BLaER1 treated with 17β-estradiol and CSF1 and Interleukin-3, amounts not matched to agents 10 nM and 100 nM (cell line): Measurements from ENCODE around the gene FZD10.

ENCODE experiments used
- H3K27ac ChIP-seq, 11 experiments: shearing (Covaris generic); formaldehyde crosslinking; 2 replicates each; pipeline ENCODE4 v1.8.1; 2022
- H3K27me3 ChIP-seq, 11 experiments: shearing (Covaris generic); formaldehyde crosslinking; 2 replicates each; pipeline ENCODE4 v1.8.1; 2022
- H3K36me3 ChIP-seq, 11 experiments: shearing (Covaris generic); formaldehyde crosslinking; 2 replicates each; pipeline ENCODE4 v1.8.1; 2022
- H3K4me1 ChIP-seq, 10 experiments: shearing (Covaris generic); formaldehyde crosslinking; 2 replicates each; pipeline ENCODE4 v1.8.1; 2022
- H3K4me2 ChIP-seq, 11 experiments: shearing (Covaris generic); formaldehyde crosslinking; 2 replicates each; pipeline ENCODE4 v1.8.1; 2022
- H3K4me3 ChIP-seq, 10 experiments: shearing (Covaris generic); formaldehyde crosslinking; 2 replicates each; pipeline ENCODE4 v1.8.1; 2022
- H3K9ac ChIP-seq, 11 experiments: shearing (Covaris generic); formaldehyde crosslinking; 2 replicates each; pipeline ENCODE4 v1.8.1; 2022
- H3K9me3 ChIP-seq, 11 experiments: shearing (Covaris generic); formaldehyde crosslinking; replicated peaks in 1 of 11; 2 replicates each; pipeline ENCODE4 v1.8.1; 2022
- H4K20me1 ChIP-seq, 11 experiments: shearing (Covaris generic); formaldehyde crosslinking; 2 replicates each; pipeline ENCODE4 v1.8.1; 2022
- Cebpa-rat ChIP-seq, 11 experiments: shearing (Covaris generic); IDR thresholded peaks; 2 replicates each; pipeline ENCODE4 v1.8.1; 2022

Gene FZD10

DNA sequence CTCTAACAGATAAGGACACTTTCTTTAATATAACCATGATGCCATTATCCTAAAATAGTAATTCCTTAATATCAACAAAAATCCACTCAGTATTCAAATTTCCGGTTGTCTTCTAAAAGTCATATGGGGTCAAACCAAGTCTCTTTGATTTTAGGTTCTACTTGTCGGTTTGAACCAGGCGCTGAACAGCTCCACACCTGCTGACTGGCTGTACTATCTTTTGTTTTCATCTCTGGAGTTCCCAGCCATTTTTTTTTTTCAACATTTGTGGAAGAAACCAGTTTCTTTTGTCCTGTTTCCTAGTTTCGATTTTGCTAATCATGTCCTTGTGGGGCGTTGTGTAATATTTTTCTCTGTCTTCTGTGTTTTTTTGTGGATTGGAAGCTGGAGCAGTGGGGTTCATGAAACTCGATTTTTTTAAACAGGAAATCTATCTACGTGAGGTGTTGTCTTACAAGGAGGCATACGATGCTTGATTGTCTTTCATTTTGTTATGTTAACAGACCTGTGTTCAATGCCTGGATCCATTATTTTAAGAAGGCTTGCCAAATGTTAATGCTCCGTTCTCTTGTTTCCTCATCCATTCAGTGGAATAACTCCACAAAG, 50.2 kb downstream of the FZD10 start:
- no peaks in the 10 kb centered on the region for H3K36me3 ChIP-seq
- no peak overlapping the region for H3K9ac ChIP-seq
- H3K4me1 ChIP-seq, result no peaks in the 10 kb centered on the region
- peaks cover 0 to 10% (median 0%) of the 10 kb centered on the region in 11 experiments; a peak in 1 of 22 replicates for H3K9me3 ChIP-seq
- no peak overlapping the region for H3K4me2 ChIP-seq
- H3K4me3 ChIP-seq, result no peak overlapping the region
- TF ChIP-seq Cebpa-rat (IDR thresholded peaks at IDR 0.05), result no peak
- no peaks in the 10 kb centered on the region; a peak in 1 of 22 replicates for H3K27me3 ChIP-seq
- no peaks in the 10 kb centered on the region; a peak in 1 of 22 replicates for H4K20me1 ChIP-seq
- H3K27ac ChIP-seq, result no peak overlapping the region

DNA sequence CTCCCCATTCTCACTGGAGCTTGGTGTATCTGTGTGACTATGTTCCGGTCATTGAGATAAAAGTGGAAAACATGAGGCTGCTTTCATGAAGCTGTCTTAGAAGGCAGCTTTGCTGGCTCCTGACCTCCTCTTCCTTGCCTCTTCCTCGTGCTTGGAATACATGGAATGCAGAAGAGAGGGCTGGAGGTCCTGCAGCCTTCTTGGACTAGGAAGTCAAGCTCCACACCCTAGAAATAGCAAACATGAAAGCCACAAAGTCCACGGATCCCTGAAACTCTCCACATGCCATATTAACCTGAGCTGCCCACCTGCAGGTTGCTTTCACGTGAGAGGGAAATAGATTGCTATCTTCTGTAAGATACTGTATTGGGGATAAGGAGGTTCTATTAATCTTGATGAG, 51.0 kb downstream of the FZD10 start:
- H3K27ac ChIP-seq, result no peak overlapping the region
- no peaks in the 10 kb centered on the region; a peak in 1 of 22 replicates for H4K20me1 ChIP-seq
- TF ChIP-seq Cebpa-rat (IDR thresholded peaks at IDR 0.05), result no peak
- no peaks in the 10 kb centered on the region; a peak in 1 of 22 replicates for H3K27me3 ChIP-seq
- H3K9me3 ChIP-seq, result peaks cover 0 to 10% (median 0%) of the 10 kb centered on the region in 11 experiments; a peak in 1 of 22 replicates
- H3K36me3 ChIP-seq, result no peaks in the 10 kb centered on the region
- H3K4me3 ChIP-seq, result no peak overlapping the region
- no peaks in the 10 kb centered on the region for H3K4me1 ChIP-seq
- H3K4me2 ChIP-seq, result no peak overlapping the region
- H3K9ac ChIP-seq, result no peak overlapping the region

DNA sequence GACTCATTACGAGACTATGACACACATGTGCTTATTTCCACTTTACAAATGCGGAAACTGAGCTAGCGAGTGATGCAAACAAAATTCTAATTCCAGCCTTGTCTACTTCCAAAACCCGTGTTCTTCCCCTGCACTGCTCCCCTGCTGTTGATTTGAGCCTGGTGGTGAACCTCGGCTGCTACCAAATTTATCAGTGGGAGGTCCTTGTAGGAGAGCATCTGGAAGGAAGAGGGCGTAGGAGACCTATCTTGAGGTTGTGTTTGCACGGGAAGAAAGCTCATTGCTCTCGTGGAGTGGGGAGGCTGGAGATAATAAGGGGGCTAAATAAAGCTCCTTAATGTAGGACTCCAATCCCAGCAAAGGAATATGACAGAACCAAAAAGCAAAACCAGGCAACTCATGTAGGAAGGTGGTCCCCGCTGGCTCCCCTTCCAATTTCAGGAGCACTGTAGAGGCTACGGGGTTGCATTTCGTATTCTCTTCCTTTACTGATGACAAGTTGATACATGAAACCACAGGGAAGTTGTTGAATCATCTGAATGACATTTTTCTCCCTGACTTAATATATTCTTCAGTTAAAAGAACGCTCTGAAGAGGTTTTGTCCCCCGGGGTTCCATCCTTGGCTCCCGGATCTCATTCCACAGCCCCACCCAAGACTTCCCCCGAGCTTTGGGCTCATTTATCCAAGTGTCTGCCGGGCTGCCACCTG, 52.6 kb downstream of the FZD10 start:
- Histone ChIP-seq H4K20me1 (no peaks in the 10 kb centered on the region; a peak in 1 of 22 replicates), H3K9me3 (peaks cover 0 to 10% (median 0%) of the 10 kb centered on the region in 11 experiments; a peak in 2 of 22 replicates), H3K4me2 (no peak overlapping the region), H3K27me3 (no peaks in the 10 kb centered on the region; a peak in 1 of 22 replicates), H3K9ac (no peak overlapping the region), H3K4me1 (no peaks in the 10 kb centered on the region), H3K4me3 (no peak overlapping the region), H3K27ac (no peak overlapping the region), H3K36me3 (no peaks in the 10 kb centered on the region)
- no peak for TF ChIP-seq Cebpa-rat (IDR thresholded peaks at IDR 0.05)
